SK-N-MC (cell line): ENCODE data around the gene ZCCHC14.

Experiments used
- DNase-seq: peaks from one replicate; pipeline ENCODE4 v3.0.0-alpha.2; 2011; ENCODE audit warnings: low read depth, low spot score
- H3K27ac ChIP-seq: fragments of 200-600 bp; sonication (generic); 2 replicates; pipeline ENCODE4 v1.5.1; 2016; ENCODE audit warnings: mixed run types
- H3K36me3 ChIP-seq: fragments of 200-600 bp; sonication (generic); 2 replicates; pipeline ENCODE4 v1.6.1; 2017; ENCODE audit warnings: antibody characterized with exemption, low read length, mixed read lengths; ENCODE audit not compliant: insufficient read depth
- H3K4me3 ChIP-seq: fragments of 200-600 bp; sonication (generic); 2 replicates; pipeline ENCODE4 v1.5.1; 2016
- H3K9ac ChIP-seq: fragments of 200-600 bp; sonication (generic); 2 replicates; pipeline ENCODE4 v1.8.0; 2017; ENCODE audit warnings: mixed run types, mixed read lengths; ENCODE audit not compliant: insufficient read length
- H3K9me3 ChIP-seq: fragments of 200-600 bp; sonication (generic); 2 replicates; pipeline ENCODE4 v1.6.1; 2017; ENCODE audit warnings: low read depth, mild to moderate bottlenecking, antibody characterized with exemption, low read length, moderate library complexity, mixed read lengths
- EZH2 ChIP-seq: fragments of 200-600 bp; sonication (generic); IDR thresholded peaks from one replicate; pipeline ENCODE4 v1.6.1; 2017; ENCODE audit warnings: antibody characterized with exemption
- FOXP2 ChIP-seq: optimal IDR thresholded peaks from 2 replicates; pipeline ENCODE3; 2011; ENCODE audit warnings: mild to moderate bottlenecking, moderate library complexity; ENCODE audit not compliant: insufficient read depth; ENCODE audit errors: extremely low read length, control extremely low read depth
- POLR2AphosphoS5 ChIP-seq: IDR thresholded peaks from 2 replicates; pipeline ENCODE4 v1.6.1; 2012; ENCODE audit warnings: mild to moderate bottlenecking, low read depth, low read length, borderline replicate concordance

The ZCCHC14 gene

GRCh38 chr16:87445486-87445885 lies 47.3 kb downstream of the ZCCHC14 start:
- TF ChIP-seq EZH2 (no peak), POLR2AphosphoS5 (no peak), FOXP2 (no peak)
- no peak for DNase-seq
- Histone ChIP-seq H3K36me3 (peaks cover 3% of the 10 kb centered on the region; the same call in 1 of the 2 replicates), H3K9ac (no peak overlapping the region), H3K9me3 (no peaks in the 10 kb centered on the region), H3K4me3 (no peak overlapping the region), H3K27ac (no peak overlapping the region)

DNA sequence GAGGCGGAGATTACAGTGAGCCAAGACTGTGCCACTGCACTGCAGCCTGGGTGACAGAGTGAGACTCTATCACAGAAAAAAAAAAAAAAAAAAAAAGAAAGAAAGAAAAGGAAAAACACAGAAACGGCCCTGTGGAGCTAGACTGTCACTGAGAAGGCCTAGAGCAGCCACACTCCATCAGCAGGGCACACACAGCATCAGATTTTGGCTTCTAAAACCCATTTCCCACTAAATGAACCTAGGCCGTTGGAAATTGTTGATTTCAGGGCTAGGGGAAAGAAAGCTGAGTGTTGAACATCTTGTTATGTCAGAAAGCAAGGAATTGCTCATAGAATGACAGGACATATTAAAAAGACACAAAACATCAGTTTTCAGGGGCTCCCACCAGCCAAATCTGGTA lies 48.9 kb downstream of the ZCCHC14 start:
- no peaks in the 10 kb centered on the region for H3K9me3 ChIP-seq
- TF ChIP-seq POLR2AphosphoS5 = no peak
- TF ChIP-seq FOXP2 = no peak
- no peak for TF ChIP-seq EZH2
- no peak overlapping the region for H3K4me3 ChIP-seq
- no peak overlapping the region for H3K9ac ChIP-seq
- no peak overlapping the region for H3K27ac ChIP-seq
- peaks cover 3% of the 10 kb centered on the region; the same call in 1 of the 2 replicates for H3K36me3 ChIP-seq
- DNase-seq = no peak

DNA sequence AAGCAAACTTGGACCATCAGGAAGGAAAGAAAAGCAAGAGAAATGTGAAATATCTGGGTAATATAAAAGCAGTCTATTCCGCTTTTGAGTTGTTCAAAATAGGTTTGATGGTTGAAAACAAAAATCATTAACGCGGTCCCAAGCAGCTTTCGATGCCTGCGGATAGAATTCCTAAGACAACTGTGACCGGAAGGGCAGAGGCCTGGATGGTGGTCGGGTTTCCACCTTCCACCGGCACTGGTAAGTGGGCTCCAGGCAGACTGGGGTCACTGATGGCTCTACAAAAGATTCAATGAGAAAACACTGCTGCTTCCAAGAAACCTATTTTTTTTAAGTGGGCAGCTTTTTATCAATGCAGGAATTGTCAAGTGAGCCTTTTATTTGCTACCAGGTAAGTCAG lies 49.8 kb downstream of the ZCCHC14 start:
- Histone ChIP-seq H3K27ac (no peak overlapping the region), H3K9ac (no peak overlapping the region), H3K9me3 (no peaks in the 10 kb centered on the region), H3K4me3 (no peak overlapping the region), H3K36me3 (peaks cover 3% of the 10 kb centered on the region; the same call in 1 of the 2 replicates)
- DNase-seq = no peak
- TF ChIP-seq POLR2AphosphoS5 (no peak), EZH2 (no peak), FOXP2 (no peak)

DNA sequence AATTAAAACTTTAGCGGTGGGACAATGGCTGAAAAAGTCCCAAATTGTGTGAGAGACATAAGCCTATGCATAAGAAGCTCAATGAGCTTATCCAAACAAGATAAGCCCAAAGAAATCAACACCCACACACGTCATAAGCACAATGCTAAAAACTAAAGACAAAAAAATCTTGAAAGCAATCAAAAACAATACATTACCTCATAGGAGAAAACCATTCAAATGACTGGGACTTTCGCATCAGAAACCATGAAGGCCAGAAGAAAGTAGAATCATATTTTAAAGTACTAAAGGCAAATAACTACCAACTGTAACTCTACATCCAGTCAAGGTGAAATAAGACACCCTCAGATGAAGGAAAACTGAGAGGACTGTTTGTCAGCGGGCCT lies 50.2 kb downstream of the ZCCHC14 start:
- DNase-seq = no peak
- Histone ChIP-seq H3K9ac (no peak overlapping the region), H3K9me3 (no peaks in the 10 kb centered on the region), H3K4me3 (no peak overlapping the region), H3K36me3 (peaks cover 3% of the 10 kb centered on the region; the same call in 1 of the 2 replicates), H3K27ac (no peak overlapping the region)
- no peak for TF ChIP-seq POLR2AphosphoS5
- no peak for TF ChIP-seq FOXP2
- TF ChIP-seq EZH2 = no peak

GRCh38 chr16:87441886-87442580 lies 50.8 kb downstream of the ZCCHC14 start:
- DNase-seq = no peak
- Histone ChIP-seq H3K9me3 (no peaks in the 10 kb centered on the region), H3K36me3 (peaks cover 3% of the 10 kb centered on the region; the same call in 1 of the 2 replicates), H3K27ac (no peak overlapping the region), H3K4me3 (no peak overlapping the region), H3K9ac (no peak overlapping the region)
- no peak for TF ChIP-seq EZH2
- TF ChIP-seq FOXP2 = no peak
- TF ChIP-seq POLR2AphosphoS5 = no peak

DNA sequence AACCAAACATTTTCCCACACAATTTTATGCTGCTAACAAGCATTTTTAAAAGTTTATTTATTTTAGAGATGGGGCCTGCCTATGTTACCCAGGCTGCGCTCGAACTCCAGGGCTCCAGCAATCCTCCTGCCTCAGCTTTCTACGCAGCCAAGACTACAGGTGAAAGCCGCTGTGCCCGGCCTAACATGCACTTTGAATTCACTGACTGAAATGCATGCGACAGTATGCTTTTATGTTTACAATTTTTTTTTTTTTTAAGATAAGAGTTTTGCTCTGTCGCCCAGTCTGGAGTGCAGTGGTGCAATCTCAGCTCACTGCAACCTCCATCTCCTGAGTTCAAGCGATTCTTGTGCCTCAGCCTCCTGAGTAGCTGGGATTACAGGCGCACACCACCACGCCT lies 52.9 kb downstream of the ZCCHC14 start:
- no peaks in the 10 kb centered on the region for H3K36me3 ChIP-seq
- H3K9ac ChIP-seq = no peak overlapping the region
- H3K27ac ChIP-seq = no peak overlapping the region
- no peaks in the 10 kb centered on the region for H3K9me3 ChIP-seq
- DNase-seq = no peak
- no peak overlapping the region for H3K4me3 ChIP-seq
- TF ChIP-seq POLR2AphosphoS5 (no peak), FOXP2 (no peak), EZH2 (no peak)

- no peak for DNase-seq
- Histone ChIP-seq H3K4me3 (no peak overlapping the region), H3K27ac (no peak overlapping the region), H3K9ac (no peak overlapping the region), H3K9me3 (no peaks in the 10 kb centered on the region), H3K36me3 (no peaks in the 10 kb centered on the region)
- TF ChIP-seq POLR2AphosphoS5 = no peak
- TF ChIP-seq FOXP2 = no peak
- TF ChIP-seq EZH2 = no peak
Observed at GRCh38 chr16:87438611-87438985, 54.2 kb downstream of the ZCCHC14 start.

- no peak overlapping the region for H3K27ac ChIP-seq
- no peak overlapping the region for H3K9ac ChIP-seq
- no peak for TF ChIP-seq POLR2AphosphoS5
- no peak for TF ChIP-seq EZH2
- TF ChIP-seq FOXP2 = no peak
- no peaks in the 10 kb centered on the region for H3K36me3 ChIP-seq
- no peak overlapping the region for H3K4me3 ChIP-seq
- no peaks in the 10 kb centered on the region for H3K9me3 ChIP-seq
- no peak for DNase-seq
Observed at GRCh38 chr16:87437911-87438610, 54.8 kb downstream of the ZCCHC14 start.

DNA sequence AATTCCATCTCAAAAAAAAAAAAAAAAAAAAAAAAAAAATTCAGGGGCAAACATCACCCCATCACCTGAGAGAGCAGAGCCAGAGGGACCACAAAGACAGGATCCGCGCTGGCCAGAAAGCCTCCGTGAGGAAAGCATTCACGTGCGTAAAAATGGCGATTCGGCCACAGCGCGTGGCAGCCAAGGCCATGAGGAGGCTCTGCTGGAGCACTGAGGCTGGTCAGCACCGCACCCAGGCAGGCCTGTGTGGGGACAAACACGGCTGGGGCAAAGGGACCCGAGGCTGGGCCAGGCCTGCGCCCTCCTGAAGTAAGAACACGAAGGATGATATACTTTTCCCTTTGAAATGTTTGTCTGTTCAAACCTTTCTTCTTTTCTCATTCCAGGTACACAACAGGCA lies 55.5 kb downstream of the ZCCHC14 start:
- Histone ChIP-seq H3K9me3 (no peaks in the 10 kb centered on the region), H3K36me3 (no peaks in the 10 kb centered on the region), H3K9ac (no peak overlapping the region), H3K4me3 (no peak overlapping the region), H3K27ac (no peak overlapping the region)
- TF ChIP-seq EZH2 = no peak
- no peak for TF ChIP-seq FOXP2
- TF ChIP-seq POLR2AphosphoS5 = no peak
- DNase-seq = no peak
